Measurements from ENCODE around the gene APOA5. TPM values are rescaled to one million over a fixed set of nuclear protein-coding genes. Genes with fewer than 3 reads are reported as not detected.

The APOA5 gene
- total RNA-seq, 1 donor from 2014 or later, result not detected

- H3K36me3 ChIP-seq (ENCODE audit: control insufficient read depth, insufficient read depth, low read length), result peaks cover 2% of the 10 kb centered on the region
- H3K27me3 ChIP-seq (ENCODE audit: control insufficient read depth, insufficient read depth, low read length), result peaks cover 2% of the 10 kb centered on the region
- no peak for DNase-seq (ENCODE audit: low read depth)
- H3K4me3 ChIP-seq (ENCODE audit: low read depth, low read length), result no peak overlapping the region
- TF ChIP-seq, protein P1, sequence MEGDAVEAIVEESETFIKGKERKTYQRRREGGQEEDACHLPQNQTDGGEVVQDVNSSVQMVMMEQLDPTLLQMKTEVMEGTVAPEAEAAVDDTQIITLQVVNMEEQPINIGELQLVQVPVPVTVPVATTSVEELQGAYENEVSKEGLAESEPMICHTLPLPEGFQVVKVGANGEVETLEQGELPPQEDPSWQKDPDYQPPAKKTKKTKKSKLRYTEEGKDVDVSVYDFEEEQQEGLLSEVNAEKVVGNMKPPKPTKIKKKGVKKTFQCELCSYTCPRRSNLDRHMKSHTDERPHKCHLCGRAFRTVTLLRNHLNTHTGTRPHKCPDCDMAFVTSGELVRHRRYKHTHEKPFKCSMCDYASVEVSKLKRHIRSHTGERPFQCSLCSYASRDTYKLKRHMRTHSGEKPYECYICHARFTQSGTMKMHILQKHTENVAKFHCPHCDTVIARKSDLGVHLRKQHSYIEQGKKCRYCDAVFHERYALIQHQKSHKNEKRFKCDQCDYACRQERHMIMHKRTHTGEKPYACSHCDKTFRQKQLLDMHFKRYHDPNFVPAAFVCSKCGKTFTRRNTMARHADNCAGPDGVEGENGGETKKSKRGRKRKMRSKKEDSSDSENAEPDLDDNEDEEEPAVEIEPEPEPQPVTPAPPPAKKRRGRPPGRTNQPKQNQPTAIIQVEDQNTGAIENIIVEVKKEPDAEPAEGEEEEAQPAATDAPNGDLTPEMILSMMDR (IDR thresholded peaks at IDR 0.05; ENCODE audit: insufficient read depth, low read length, poor library complexity, severe bottlenecking), result no peak
Observed at GRCh38 chr11:116790167-116791001, 1.3 kb downstream of the APOA5 start.

GRCh38 chr11:116788975-116789374 lies 2.7 kb downstream of the APOA5 start:
- TF ChIP-seq, protein P1 (IDR thresholded peaks at IDR 0.05; ENCODE audit: insufficient read depth, low read length, poor library complexity, severe bottlenecking), result no peak
- no peak for DNase-seq (ENCODE audit: low read depth)
- peaks cover 2% of the 10 kb centered on the region for H3K27me3 ChIP-seq (ENCODE audit: control insufficient read depth, insufficient read depth, low read length)
- no peak overlapping the region for H3K4me3 ChIP-seq (ENCODE audit: low read depth, low read length)
- peaks cover 3% of the 10 kb centered on the region for H3K36me3 ChIP-seq (ENCODE audit: control insufficient read depth, insufficient read depth, low read length)

DNA sequence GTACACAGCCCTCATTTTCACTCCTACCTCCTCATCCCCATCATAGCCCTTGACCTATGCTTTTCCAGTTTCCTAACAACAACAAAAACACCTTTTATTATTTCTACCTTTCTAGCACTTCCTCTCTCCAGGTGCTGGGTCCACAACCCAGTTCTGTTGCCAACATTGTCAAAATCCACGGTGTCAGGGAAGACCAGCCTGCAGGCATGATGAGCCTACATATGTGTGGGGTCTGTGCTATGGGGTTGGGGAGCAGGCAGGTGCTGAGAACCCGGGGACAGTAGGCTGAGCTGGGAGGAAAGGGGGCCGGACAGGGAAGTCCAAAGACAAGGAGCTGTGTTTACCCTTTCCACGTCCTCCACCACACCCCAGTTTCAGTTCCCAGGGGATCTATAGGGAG lies 3.1 kb downstream of the APOA5 start:
- DNase-seq (ENCODE audit: low read depth), result no peak
- peaks cover 2% of the 10 kb centered on the region for H3K27me3 ChIP-seq (ENCODE audit: control insufficient read depth, insufficient read depth, low read length)
- TF ChIP-seq, protein P1 (IDR thresholded peaks at IDR 0.05; ENCODE audit: insufficient read depth, low read length, poor library complexity, severe bottlenecking), result no peak
- peak overlapping the region; percentile 92 for H3K4me3 ChIP-seq (ENCODE audit: low read depth, low read length)
- H3K36me3 ChIP-seq (ENCODE audit: control insufficient read depth, insufficient read depth, low read length), result peaks cover 3% of the 10 kb centered on the region

GRCh38 chr11:116787786-116788486 lies 3.7 kb downstream of the APOA5 start, which contains the start of gene ZPR1:
TSS of gene ZPR1 (minus strand) at chr11:116788023. CDS start at chr11:116787990, 33 bp downstream.
- Histone ChIP-seq H3K27me3 (ENCODE audit: control insufficient read depth, insufficient read depth, low read length) (peaks cover 2% of the 10 kb centered on the region), H3K36me3 (ENCODE audit: control insufficient read depth, insufficient read depth, low read length) (peaks cover 3% of the 10 kb centered on the region), H3K4me3 (ENCODE audit: low read depth, low read length) (peak within 1 kb of the TSS; percentile 92)
- TF ChIP-seq, protein P1 (IDR thresholded peaks at IDR 0.05; ENCODE audit: insufficient read depth, low read length, poor library complexity, severe bottlenecking), result no peak
- no peak for DNase-seq (ENCODE audit: low read depth)

GRCh38 chr11:116787436-116787785 lies 4.3 kb downstream of the APOA5 start:
- H3K36me3 ChIP-seq (ENCODE audit: control insufficient read depth, insufficient read depth, low read length), result peaks cover 3% of the 10 kb centered on the region
- TF ChIP-seq, protein P1 (IDR thresholded peaks at IDR 0.05; ENCODE audit: insufficient read depth, low read length, poor library complexity, severe bottlenecking), result no peak
- peak overlapping the region; percentile 92 for H3K4me3 ChIP-seq (ENCODE audit: low read depth, low read length)
- peaks cover 2% of the 10 kb centered on the region for H3K27me3 ChIP-seq (ENCODE audit: control insufficient read depth, insufficient read depth, low read length)
- no peak for DNase-seq (ENCODE audit: low read depth)
